ENCODE data around the gene PXDC1.
"Not testable (repeated sequence)": the region's sequence is repeated elsewhere in the genome, so short reads cannot be mapped to it uniquely, and the experiment has no call there.

PXDC1 gene

DNA sequence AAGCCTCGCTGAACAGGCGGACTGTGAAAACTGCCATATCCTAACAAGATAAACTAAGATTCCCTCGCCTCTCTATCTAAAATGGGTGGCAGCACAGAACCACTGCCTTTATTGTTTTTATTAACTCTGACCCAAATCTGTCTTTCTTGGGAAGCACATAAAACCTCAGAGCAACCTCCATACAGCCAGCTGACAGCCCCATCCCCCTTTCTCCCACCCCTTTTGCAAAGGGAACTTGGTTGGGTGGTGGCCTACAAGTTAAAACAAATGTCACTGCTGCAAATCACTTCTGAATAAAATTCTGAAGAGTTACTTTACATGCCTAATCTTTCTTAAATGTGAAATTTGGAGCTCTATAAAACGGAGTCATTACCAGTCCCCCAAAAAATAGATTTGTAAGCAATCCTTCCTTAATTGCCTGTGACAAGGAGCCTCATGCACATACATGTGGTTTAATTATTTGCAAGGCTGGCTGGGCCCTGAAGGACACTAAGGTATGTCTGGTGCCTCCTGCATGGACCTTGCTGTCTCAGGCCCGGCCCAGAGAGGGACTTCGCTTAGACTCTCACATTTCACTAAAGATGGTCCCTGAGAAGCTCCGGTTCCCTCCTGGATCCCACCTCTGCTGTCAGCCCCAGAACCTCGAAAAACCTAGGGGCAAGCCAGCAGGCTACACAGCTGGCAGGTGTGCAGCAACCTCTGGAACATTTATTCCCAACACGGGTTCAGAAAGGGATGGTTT, 21.7 kb downstream of the PXDC1 start:
- no peak for DNase-seq

DNA sequence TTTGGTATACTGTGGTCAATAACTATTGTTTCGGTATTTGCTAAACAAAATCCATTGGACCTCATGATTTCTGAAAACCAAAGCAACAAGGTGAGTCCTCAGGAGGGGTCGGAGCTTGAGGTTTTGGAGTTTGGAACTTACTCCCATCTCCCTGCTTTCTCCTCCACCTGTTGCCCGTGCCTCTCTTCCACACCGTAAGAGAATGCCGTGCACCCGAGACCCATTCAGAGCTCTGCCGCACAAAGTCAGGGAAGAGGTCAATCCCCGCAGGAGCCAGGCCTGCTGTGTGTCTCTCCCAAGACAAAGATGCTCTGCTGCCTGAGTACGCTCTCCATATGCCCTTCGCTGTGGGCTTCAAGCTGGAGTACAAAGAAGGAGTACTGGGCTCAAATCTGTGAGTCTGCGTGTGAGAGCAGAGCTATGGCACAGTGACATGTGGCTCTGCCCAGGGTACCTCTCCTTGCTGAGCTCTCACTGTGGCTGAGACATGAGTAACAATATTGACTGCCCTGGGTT, 23.9 kb downstream of the PXDC1 start:
- DNase-seq = no peak

- DNase-seq = no peak
These were observed 24.5 kb downstream of the PXDC1 start for GRCh38 chr6:3727036-3727435.

GRCh38 chr6:3726421-3726820, 25.1 kb downstream of the PXDC1 start:
- DNase-seq = no peak

- DNase-seq = no peak
These were observed 26.1 kb downstream of the PXDC1 start for GRCh38 chr6:3725145-3726047.

DNA sequence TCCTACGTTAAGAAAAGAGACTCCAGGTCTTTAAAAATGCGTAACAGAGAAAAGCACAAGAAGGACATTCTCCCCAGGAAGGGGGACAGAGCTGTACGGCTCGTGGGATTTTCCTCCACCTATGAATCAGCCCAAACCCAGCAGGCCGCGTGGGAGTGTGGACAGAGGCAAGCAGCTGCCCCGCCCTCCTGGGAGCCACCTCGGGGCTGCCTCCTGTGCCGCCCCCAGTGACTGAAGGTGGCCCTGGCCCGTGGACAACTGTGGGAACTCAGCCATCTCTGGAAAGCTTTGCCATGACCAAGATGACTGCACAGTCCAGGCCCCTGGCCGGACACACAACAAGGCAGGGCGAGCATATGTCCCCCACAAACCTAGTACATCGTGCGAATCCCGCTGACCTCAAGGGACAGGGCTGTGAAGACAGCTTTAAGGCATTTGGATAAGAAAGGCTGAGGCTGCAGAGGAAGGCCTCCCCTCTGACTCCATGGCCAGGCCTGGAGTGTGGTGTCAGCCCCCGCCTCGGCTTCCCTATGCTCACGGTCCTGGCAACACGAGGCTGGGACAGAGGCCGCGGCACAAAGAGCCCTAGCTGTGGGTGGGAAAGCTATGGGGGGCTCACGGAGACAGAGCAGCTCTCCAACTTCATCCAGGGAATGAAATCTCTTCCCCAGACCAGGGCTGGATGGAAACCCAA, 26.9 kb downstream of the PXDC1 start:
- DNase-seq = no peak

DNA sequence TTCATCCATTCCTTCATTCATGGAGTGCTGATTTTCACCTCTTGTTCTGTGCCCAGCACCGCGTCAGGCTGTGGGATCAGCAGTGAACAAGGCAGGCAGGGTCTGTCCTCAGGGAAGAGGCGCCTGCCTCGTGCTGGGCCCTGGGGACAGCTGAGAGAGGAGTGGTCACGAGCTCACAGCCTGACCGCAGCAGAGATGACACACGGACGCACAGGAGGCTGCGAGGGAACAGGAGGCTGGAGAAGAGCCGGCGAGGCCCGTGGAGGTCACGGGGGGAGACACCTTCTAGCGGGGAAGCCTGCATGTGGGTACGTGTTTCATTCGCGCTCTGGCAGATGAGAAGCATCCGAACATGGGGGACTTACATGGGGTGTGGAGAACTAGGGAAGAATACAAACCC, 27.5 kb downstream of the PXDC1 start:
- no peak for DNase-seq

DNA sequence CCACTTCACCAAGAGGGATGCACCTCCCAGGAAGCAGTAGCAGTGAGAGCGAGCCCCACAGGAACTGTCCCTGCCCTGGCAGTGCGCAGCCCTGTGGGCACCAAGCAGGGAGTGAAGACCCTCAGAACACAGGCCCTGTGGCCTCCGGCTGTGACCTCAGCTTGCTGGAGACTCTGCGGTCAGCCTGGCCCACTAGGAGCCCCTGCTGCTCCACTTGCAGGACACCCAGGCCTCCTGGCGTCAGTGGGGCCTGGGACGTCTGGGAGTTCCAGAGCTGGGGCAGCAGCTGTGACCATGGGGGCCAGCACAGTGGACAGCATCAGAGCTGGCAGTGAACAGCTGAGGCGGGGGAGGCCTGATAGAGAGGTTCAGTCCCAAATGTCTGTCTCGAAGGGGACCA, 28.3 kb downstream of the PXDC1 start:
- DNase-seq = no peak

DNA sequence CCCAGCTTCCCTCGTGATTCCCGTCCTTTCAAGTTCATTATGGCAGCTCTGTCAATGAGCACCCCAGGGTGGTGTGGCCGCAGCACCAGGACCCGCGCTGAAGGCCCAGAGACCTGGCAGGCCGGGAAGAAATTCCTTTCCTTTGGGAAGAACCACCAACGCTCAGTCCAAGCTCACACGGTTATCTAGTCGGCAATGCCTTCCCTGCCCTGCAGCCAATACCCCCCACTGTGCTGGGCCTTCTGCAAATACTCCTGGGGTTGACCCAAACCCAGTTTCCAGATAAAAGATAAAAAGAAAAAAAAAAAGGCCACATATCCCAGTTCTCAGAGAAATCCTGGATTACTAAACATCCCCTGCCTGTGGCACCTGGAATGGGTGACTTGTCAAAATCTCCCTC, 28.7 kb downstream of the PXDC1 start:
- no peak for DNase-seq

GRCh38 chr6:3721810-3722621, 29.5 kb downstream of the PXDC1 start:
- no peak for DNase-seq

GRCh38 chr6:3720770-3721169, 30.7 kb downstream of the PXDC1 start:
- DNase-seq = not testable (repeated sequence)

DNA sequence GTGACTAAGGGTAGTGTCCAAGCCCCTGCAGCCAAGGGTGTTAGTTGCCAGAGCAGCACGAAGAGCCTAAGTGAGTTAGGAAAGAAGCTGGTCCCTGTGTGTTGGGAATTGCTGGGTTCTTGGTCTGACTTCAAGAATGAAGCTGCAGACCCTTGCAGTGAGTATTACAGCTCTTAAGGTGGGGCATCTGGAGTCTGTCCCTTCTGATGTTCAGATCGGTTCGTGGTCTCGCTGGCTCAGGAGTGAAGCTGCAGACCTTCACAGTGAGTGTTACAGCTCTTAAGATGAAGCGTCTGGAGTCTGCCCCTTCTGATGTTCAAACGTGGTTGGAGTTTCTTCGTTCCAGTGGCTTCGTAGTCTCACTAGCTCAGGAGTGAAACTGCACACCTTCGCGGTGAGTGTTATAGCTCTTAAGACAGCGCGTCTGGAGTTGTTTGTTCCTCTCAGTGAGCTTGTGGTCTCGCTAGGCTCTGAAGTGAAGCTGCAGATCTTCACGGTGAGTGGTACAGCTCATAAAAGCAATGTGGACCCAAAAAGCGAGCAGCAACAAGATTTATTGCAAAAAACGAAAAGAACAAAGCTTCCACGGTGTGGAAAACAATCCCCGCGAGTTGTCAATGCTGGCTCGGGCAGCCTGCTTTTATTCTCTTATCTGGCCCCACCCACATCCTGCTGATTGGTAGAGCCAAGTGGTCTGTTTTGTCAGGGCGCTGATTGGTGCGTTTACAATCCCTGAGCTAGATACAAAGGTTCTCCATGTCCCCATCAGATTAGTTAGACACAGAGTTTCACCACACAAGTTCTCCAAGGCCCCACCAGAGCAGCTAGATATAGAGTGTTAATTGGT, 31.8 kb downstream of the PXDC1 start:
- no peak for DNase-seq

DNA sequence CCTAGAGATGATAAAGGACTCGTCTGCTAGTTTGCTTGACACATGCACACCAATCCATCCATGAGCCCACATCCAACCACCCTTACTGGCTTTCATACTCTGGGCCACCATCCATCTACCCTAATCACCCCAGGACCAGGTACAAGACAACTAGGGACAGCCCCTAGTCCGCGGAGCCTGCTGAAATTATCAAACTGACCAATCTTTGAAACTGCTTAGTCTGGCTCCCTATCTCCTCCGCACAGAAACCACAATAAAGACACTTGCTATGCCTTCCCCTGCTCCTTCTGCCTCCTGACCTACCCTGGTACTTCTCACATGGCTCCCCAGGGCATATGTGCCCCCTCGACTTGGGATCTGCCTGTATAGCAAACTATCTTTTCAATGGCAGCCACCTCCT, 33.1 kb downstream of the PXDC1 start:
- no peak for DNase-seq

GRCh38 chr6:3715285-3715684, 36.2 kb downstream of the PXDC1 start:
- DNase-seq = no peak

GRCh38 chr6:3714768-3715167, 36.7 kb downstream of the PXDC1 start:
- no peak for DNase-seq

DNA sequence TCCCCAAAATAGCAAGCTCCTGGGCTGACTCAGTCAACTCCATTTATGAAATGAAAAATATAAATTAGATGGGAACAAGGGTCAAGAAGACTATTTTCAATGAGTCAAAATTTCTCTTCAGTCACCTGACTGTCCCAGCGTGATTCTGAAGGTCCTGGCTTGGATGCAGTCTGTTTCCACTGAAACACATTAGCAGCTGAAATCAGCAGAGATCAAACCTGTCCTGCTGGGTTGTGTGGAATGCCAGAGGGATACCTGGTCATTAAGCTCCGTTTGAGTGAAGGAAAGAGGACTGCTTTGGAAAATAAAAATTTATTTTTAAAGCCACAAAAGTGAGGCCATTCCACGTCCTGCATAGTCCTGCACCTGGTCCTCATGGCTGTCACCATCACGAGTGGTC, 37.4 kb downstream of the PXDC1 start:
- no peak for DNase-seq

DNA sequence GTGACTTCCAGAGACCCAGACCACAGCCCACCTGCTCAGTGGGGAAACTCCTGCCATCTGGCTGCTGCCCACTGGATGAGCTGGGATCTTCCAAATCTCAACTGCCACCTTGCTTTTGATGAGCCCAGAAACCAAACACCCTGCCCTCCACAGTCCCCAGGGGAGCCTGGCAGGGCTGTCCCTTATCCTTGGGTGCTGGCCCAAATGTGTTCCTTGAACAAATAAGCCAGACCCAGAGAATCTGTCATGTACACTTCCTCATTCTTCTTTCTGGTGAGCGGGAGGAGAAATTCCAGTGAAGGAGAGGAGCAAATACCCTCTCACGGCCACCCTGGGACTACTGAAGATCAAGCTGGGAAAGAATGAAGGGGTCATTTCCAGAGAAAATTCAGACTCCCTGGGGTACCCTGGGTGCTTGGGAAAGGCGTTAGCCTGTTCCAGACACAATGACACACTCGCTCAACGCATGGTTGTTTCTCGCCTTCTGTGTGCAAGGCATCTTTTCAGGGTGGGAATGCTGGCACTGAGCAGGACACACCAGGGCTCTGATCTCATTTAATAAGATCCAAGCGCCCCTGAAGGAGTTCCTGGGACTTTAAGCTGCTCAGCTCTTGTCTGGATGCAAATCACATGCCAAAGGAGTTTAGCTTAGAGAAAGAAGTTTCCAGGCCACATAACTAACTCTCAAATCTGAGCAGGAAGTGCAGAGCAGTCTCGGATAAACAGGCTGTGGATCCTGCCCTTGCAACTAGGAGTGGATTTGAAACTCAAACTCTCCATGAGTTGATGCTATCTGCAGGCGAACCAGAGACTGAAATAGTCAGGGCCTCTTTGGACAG, 38.5 kb downstream of the PXDC1 start:
- no peak for DNase-seq

- DNase-seq = no peak
These were observed 39.7 kb downstream of the PXDC1 start for GRCh38 chr6:3711776-3712175.

DNA sequence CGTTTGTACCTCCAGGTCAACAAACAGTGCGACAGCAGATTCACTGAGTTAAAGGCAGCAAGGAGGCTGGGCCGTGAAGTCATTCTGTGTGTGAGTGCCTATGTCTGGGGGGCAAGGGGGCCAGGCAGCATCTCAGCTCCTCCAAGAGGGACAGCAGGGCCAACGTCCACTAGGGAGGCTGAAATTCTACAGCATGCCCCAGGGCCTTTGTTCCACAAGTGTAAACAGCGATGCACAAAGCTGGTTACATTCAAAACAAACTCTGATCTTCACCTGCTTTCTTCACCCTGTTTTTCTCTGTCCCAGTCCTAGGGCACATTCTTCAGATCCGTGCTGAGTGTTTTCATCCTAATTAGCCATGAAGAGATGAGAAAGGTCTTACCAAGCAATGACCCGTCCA, 41.1 kb downstream of the PXDC1 start:
- no peak for DNase-seq

DNA sequence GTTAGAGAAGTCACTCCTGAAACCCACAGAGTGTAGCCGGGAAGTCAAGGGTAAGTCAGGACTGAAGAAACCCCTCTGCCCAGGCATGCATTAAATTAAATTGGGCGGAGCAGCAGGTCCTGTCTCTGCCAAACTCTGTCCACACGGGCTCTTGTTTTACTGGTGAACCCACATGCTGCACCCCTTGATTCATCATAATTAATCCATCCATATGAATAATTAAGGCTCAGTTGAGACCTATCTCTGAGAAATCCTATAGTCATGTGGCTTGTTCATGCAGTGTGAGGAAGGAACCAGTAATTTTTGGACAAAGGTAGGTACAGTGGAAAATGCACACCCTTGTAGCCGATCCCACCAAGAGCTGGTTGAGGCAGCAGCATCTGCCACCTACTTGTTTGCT, 43.0 kb downstream of the PXDC1 start:
- no peak for DNase-seq
